ENCODE results near the gene SRGAP2.
"Not testable (repeated sequence)": the region's sequence is repeated elsewhere in the genome, so short reads cannot be mapped to it uniquely, and the experiment has no call there.

The SRGAP2 gene

GRCh38 chr1:206205569-206205968, 2.2 kb downstream of the SRGAP2 start:
- not testable (repeated sequence) for DNase-seq (ENCODE audit: low read depth in 3 of 3)

- DNase-seq (ENCODE audit: low read depth in 3 of 3), result not testable (repeated sequence)
These were observed 7.5 kb downstream of the SRGAP2 start for GRCh38 chr1:206210802-206211201.

- not testable (repeated sequence) for DNase-seq (ENCODE audit: low read depth in 3 of 3)
These were observed 12.5 kb downstream of the SRGAP2 start for GRCh38 chr1:206215600-206216392.

DNA sequence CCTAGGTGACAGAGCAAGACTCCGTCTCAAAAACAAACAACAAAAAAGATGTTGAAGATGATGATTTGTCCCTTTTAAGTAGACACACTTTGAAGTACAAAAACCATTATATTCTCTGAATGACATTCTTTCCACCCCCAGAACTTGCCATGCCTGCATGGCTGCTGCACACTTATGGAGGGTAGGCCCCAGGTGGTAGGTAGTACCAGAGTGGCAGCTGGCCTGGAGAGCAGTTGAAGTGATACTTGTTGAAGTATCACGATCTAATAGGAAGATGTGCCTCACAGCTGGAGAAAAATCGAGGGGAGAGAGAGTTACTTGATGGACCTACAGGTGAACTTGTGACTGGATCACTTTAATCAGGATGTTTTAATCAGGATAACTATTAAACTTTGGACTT, 14.9 kb downstream of the SRGAP2 start:
- DNase-seq (ENCODE audit: low read depth in 3 of 3), result not testable (repeated sequence)

DNA sequence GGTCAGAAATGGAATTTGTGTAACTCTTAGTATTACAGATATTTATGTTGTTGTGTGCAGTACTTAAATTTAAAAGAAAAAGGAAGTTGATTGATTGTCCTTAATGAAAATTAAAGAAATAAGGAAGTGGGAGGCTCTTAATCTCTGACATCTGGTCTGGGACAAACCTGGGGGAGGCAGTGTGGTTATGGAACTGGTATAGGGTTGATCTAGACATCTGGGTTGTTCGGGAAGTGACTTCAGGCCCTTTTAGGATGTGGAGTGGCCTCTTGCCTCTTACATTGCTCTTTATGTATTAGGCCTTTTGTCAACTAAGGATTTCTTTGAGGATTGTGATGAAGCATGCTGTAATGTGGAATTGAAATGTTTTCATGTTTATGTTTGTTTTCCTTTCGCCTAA, 15.4 kb downstream of the SRGAP2 start:
- not testable (repeated sequence) for DNase-seq (ENCODE audit: low read depth in 3 of 3)

- not testable (repeated sequence) for DNase-seq (ENCODE audit: low read depth in 3 of 3)
These were observed 16.4 kb downstream of the SRGAP2 start for GRCh38 chr1:206219514-206220331.

DNA sequence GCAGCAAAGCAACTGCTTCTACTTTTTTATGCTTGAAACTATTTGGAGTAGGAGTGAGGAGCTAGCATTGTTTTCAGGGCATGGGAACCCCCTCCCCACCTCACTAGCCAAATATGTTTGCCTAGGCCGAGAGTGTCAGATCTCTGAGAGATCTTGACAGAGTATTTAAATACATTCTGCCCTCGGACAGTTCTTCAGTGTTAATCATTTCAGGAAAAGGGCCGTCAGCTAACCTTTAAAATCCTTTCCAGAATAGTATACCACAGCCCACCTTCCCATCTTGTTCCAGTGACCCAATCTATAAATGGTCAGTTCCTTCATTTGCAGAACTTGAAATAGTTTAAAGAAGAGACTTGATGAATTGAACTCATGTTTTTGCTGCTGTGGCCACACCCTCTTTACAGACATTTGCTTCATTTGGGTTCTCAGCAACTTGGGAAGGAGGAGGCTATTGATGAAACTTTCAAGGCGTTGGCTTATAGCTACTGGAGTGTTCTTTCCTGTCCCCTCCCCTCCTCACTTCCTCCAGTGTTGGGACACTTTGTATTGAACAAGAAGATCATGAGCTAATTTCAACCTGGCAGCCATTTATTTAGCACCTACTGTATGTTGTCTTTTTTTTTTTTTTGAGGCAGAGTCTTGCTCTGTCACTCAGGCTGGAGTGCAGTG, 17.1 kb downstream of the SRGAP2 start:
- not testable (repeated sequence) for DNase-seq (ENCODE audit: low read depth in 3 of 3)

DNA sequence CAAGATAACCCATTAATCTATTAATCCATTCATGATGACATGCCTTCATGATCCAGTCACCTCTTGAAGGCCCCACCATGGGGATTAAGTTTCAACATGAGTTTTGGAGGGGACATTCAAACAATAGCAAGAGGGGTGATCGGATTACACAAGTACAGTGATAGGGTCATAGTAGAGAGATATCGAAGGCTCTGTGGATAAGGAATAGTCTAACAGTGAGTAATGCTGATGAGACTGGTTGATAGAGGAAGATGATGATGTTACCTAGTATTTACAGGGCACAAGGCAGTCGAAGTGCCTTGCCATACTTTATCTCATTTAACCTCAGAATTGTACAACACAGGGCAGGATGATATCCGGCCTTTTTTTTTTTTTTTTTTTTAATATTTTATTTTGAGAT, 18.2 kb downstream of the SRGAP2 start:
- not testable (repeated sequence) for DNase-seq (ENCODE audit: low read depth in 3 of 3)

DNA sequence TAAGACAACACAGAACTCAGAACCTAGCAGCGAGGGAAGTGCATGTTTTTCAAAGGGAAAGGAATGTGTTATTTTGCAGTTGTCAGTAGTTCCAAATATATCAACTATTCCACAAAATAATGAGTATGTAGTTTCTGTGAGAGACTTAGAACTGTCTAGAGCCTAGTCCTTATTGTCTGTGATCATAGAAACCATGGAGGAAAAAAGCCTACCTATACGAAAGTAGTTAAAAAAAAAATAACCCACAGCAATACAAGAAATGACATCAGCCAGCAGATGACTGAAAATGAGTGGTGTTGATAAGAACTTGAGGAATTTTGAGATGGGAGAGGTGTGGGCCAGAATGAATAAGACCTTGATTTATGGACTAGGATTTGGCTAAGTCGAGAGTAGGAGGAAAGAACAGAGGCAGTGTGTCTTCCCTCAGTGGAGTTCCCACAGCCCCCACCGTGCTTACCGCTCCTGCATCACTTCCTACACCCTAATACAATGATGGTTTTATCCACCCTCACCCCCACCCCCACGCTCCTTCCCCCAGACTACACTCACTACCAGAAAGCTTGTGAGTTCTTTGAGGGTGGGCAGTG, 20.9 kb downstream of the SRGAP2 start:
- not testable (repeated sequence) for DNase-seq (ENCODE audit: low read depth in 3 of 3)

- DNase-seq (ENCODE audit: low read depth in 3 of 3), result not testable (repeated sequence)
These were observed 22.0 kb downstream of the SRGAP2 start for GRCh38 chr1:206225386-206225785.

GRCh38 chr1:206226886-206227285, 23.5 kb downstream of the SRGAP2 start:
- DNase-seq (ENCODE audit: low read depth in 3 of 3), result not testable (repeated sequence)

DNA sequence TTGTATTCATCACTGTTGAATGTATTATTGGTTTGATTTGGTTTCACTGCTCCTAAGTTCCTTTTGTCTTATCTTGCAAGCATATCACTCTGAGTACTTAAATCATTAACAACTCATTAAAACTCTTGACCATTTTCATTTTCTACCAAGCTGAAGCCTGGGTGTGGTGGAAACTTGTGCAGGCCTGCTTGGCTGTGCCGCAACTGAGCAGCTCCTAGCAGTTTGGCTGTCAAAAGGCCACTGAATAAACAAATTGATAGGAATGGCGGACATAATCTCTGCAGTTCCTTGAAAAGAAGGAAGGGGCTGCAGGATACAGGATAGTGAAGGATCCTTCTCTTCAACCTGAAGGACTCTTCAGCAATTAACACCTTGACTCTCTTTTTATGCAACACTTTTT, 25.9 kb downstream of the SRGAP2 start:
- not testable (repeated sequence) for DNase-seq (ENCODE audit: low read depth in 3 of 3)

GRCh38 chr1:206231989-206232388, 28.6 kb downstream of the SRGAP2 start:
- not testable (repeated sequence) for DNase-seq (ENCODE audit: low read depth in 3 of 3)

DNA sequence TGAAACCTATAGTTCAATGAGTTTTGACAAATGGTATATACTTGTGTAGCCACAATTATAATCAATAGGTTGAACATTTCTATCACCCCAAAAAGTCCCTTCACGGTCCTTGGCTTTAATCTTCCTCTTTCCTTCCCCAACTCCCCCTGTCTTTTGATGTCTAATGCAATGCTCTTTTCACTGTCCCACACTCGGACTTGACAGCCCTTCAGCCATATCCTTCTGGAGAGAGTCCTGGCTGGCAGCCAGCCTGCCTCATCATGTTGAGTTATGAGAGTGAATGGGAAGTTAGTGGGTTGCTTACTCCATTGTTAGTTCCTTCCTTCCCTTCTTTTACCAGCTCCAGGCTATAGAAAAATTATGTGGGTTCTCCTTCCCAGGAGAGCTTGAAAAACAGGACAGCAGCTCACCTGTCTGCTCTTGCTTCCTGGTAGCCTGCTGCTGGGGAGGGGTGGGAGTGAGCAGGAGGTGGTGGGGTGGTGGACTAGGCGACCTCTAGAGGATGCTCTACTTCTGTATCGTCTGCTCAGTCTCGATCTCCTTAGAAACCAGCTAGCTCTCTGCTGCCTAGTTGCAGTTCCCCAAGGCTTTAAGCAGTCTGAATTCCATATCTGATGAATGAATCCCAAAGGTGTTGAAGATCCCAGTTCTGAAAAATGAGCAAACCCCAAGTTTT, 29.8 kb downstream of the SRGAP2 start:
- DNase-seq (ENCODE audit: low read depth in 3 of 3), result not testable (repeated sequence)

DNA sequence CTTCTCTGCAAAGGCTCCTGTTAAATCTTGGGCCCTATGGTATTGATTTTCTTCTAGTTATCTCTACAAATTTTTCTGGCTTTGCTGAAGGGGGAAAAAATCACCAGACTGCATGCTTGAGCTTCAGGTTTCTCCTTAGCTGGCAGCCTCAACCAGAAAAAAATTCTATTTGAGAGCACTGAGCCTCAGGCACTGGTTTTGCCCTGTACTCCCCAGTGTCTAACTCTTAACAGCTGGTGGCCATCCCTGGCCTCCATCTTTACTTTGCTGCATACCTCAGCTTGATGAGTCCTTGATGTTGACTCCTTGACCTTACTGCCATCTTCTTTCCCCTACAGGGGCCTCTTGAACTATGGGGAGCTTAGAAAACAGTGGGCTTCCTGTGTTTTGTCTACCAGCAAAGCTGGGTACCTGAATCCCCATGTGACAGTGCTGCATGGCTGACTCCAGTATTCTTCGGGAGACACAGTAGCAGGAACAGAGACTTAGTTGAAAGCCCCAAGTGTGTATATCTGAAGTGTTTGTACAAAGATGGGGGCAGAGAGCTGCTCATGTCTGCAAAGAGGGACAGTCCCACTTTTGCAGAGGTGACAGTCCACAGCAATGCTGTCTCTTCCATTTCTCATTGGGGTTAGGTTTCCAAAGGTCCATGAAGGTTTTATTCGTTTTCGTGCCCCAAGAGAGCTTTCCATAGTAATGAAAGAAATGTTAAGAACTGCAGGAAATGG, 31.0 kb downstream of the SRGAP2 start:
- DNase-seq (ENCODE audit: low read depth in 3 of 3), result not testable (repeated sequence)

DNA sequence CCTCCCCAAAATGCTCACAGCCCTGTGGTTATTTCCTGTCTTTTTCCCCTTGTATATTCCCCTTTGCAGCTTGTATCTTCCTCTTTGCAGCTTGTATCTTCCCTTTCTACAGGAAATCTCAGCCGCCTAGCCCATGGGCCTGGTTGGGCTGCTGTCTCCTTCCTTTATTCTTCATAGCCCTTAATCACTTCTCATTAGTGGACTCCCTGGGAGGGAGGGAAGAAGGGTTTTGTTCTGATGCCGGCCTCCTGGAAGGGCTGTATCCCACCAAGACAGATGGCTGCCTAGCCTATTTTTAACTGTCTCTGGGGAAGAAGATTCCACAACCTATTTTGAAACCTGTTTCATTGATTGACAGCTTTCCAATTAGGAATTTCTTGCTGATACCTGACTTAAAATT, 31.8 kb downstream of the SRGAP2 start:
- not testable (repeated sequence) for DNase-seq (ENCODE audit: low read depth in 3 of 3)

- not testable (repeated sequence) for DNase-seq (ENCODE audit: low read depth in 3 of 3)
These were observed 36.9 kb downstream of the SRGAP2 start for GRCh38 chr1:206240288-206240687.

- not testable (repeated sequence) for DNase-seq (ENCODE audit: low read depth in 3 of 3)
These were observed 40.0 kb downstream of the SRGAP2 start for GRCh38 chr1:206243335-206243734.

- DNase-seq (ENCODE audit: low read depth in 3 of 3), result not testable (repeated sequence)
These were observed 42.1 kb downstream of the SRGAP2 start for GRCh38 chr1:206245479-206245878.

GRCh38 chr1:206246129-206246886, 43.0 kb downstream of the SRGAP2 start:
- DNase-seq (ENCODE audit: low read depth in 3 of 3), result not testable (repeated sequence)
